Measurements from ENCODE around the gene PTPRE.

The PTPRE gene

GRCh38 chr10:128095753-128096469 lies 189.0 kb downstream of the PTPRE start:
- H3K9me3 Mint-ChIP-seq = no peaks in the 10 kb centered on the region
- no peak for TF ChIP-seq CTCF (IDR thresholded peaks at IDR 0.05)
- DNase-seq = no peak
- H3K27me3 Mint-ChIP-seq (ENCODE audit: low read depth, poor library complexity) = no peaks in the 10 kb centered on the region
- no peaks in the 10 kb centered on the region for H3K4me1 Mint-ChIP-seq
- no peak overlapping the region for H3K4me3 Mint-ChIP-seq
- H3K27ac Mint-ChIP-seq = peak overlapping the region; percentile 62
- peaks cover 37% of the 10 kb centered on the region for H3K36me3 Mint-ChIP-seq (ENCODE audit: low read depth)

- H3K36me3 Mint-ChIP-seq (ENCODE audit: low read depth) = peaks cover 44% of the 10 kb centered on the region
- H3K4me3 Mint-ChIP-seq = no peak overlapping the region
- TF ChIP-seq CTCF (IDR thresholded peaks at IDR 0.05) = no peak
- H3K27ac Mint-ChIP-seq = peak overlapping the region; percentile 90
- no peak for DNase-seq
- no peaks in the 10 kb centered on the region for H3K4me1 Mint-ChIP-seq
- no peaks in the 10 kb centered on the region for H3K27me3 Mint-ChIP-seq (ENCODE audit: low read depth, poor library complexity)
- H3K9me3 Mint-ChIP-seq = no peaks in the 10 kb centered on the region
These were observed 189.7 kb downstream of the PTPRE start for GRCh38 chr10:128096486-128097199.

GRCh38 chr10:128097783-128098182 lies 190.9 kb downstream of the PTPRE start:
- Mint-ChIP-seq H3K36me3 (ENCODE audit: low read depth) (peaks cover 44% of the 10 kb centered on the region), H3K4me1 (no peaks in the 10 kb centered on the region), H3K9me3 (no peaks in the 10 kb centered on the region), H3K4me3 (no peak overlapping the region), H3K27ac (no peak overlapping the region), H3K27me3 (ENCODE audit: low read depth, poor library complexity) (no peaks in the 10 kb centered on the region)
- no peak for TF ChIP-seq CTCF (IDR thresholded peaks at IDR 0.05)
- DNase-seq = no peak

- DNase-seq = no peak
- no peak overlapping the region for H3K27ac Mint-ChIP-seq
- peaks cover 44% of the 10 kb centered on the region for H3K36me3 Mint-ChIP-seq (ENCODE audit: low read depth)
- H3K27me3 Mint-ChIP-seq (ENCODE audit: low read depth, poor library complexity) = no peaks in the 10 kb centered on the region
- TF ChIP-seq CTCF (IDR thresholded peaks at IDR 0.05) = no peak
- H3K9me3 Mint-ChIP-seq = no peaks in the 10 kb centered on the region
- H3K4me1 Mint-ChIP-seq = no peaks in the 10 kb centered on the region
- no peak overlapping the region for H3K4me3 Mint-ChIP-seq
These were observed 191.7 kb downstream of the PTPRE start for GRCh38 chr10:128098631-128099030.

GRCh38 chr10:128099901-128100300 lies 193.0 kb downstream of the PTPRE start:
- no peak for DNase-seq
- Mint-ChIP-seq H3K27ac (no peak overlapping the region), H3K4me1 (no peaks in the 10 kb centered on the region), H3K36me3 (ENCODE audit: low read depth) (peaks cover 44% of the 10 kb centered on the region), H3K27me3 (ENCODE audit: low read depth, poor library complexity) (no peaks in the 10 kb centered on the region), H3K4me3 (no peak overlapping the region), H3K9me3 (no peaks in the 10 kb centered on the region)
- TF ChIP-seq CTCF (IDR thresholded peaks at IDR 0.05) = no peak
